GM18511 (cell line): ENCODE data around the gene ISYNA1.
A peak's percentile ranks its signal among the peaks of the same experiment; 100 is the strongest.
"Not testable (repeated sequence)": the region's sequence is repeated elsewhere in the genome, so short reads cannot be mapped to it uniquely, and the experiment has no call there.

Experiments
- ATAC-seq: cut with Tn5 transposase; IDR thresholded peaks from one replicate; pipeline ENCODE4 v1.9.1; 2021; ENCODE audit warnings: mild to moderate bottlenecking, moderate library complexity; ENCODE audit not compliant: unreplicated experiment

The ISYNA1 gene

DNA sequence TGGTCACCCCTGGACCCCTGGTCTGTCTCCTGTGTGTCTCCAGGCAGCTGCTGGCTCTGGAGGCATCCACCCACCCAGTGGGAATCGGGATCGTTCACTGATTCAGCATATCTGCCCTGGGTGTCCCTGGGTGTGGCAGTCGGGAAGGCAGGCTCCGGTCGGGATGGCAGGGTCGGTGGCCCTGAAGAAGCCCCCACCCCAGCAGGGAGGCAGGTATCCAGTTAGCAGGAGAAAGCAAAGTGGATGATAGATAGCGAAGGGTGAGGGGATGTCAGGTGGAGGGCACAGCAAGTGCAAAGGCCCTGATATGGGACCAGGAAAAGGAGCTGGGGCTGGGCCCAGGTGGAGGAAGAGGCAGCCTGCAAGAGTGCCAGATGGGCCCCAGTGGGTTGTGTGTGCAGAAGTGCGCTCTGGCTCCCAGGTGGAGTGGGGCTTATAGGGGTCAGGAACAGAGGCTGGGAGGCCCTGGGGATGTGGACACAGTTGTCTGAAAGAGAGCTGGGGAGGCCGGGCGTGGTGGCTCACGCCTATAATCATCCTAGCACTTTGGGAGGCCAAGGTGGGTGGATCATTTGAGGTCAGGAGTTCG is 16.5 kb downstream of the ISYNA1 start:
- ATAC-seq, result no peak

DNA sequence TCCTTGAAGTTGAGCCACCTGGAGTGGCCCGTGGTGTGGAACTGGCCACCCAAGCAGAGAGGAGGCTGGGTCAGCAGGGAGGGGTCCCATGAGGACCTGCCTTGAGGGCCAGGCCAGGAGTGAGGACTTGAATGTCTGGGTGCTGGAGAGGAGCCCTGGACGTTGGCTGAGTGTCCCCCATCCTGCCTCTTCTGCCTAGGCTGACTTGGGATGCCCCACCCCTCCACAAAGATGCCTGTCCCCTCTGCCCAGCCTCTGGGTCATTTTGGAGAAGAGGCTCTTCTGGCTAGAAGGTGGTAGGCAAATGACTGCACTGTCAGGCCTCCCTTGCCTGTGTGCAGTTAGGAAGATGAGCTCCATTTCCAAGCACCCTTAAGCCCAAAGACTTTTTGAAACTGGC is 17.0 kb downstream of the ISYNA1 start:
- no peak for ATAC-seq

DNA sequence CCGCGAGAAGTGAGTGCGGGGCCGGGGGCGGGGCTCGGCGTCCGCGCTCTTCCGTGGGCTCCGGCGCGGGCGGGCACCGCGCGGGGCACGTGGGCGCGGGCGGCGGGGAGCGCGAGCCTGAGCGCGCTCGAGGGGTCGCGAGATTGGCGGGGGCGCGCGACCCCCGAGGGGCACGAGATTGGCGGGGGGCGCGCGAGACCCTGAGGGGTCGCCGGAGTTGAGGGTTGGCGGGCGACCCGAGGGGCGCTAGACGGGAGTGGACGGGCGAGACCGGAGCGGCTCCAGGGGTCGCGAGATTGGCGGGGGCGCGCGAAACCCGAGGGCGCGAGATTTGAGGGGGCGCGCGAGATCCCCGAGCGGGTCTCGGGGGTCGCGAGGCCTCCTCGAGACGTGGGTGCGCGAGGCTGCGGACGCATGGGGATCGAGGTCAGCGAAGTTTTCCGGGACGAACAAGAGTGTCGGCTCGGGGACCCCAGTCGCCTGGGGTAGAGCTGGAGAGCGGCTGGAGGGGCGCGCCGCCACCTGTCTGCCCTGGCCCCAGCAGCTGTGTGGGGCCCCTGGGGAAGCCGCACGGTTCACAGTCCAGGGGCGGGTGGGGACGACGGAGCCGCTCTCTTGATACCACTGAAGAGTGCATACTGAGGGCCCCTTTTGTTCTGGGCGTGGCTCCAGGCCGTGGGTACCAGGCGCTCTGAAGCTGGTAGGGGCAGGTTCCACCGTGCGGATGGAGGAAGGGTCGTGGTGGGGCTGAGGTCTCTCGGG is 18.1 kb downstream of the ISYNA1 start:
- no peak for ATAC-seq

DNA sequence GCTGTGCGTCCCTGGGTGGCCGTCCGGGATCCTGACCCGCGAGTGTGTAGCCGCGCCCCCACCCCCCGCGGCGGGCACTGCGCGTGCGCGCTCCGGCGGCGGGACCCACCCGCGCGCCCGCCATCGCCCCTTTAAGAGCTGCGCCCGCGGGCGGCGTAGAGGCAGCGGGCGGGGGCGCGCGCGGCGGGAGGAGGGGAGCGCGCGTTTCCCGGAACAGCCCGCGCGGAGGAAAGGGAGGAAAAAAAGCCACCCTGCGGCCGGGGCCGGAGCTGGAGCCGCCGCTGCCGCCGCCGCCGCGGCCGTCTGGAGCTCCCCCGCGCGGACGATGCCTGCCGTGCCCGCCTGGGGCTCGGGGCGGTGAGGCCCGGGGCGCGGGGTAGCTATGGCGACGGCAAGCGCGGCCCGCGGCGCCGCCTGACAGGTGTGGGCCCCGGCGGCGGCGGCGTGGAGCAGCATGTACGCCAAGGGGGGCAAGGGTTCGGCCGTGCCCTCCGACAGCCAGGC is 18.7 kb downstream of the ISYNA1 start, which contains the start of gene SSBP4:
SSBP4 (plus strand) TSS at position 204 of the 504 bp plus-strand sequence; CDS start at position 455, 251 bp downstream.
- ATAC-seq, result peak; percentile 59

DNA sequence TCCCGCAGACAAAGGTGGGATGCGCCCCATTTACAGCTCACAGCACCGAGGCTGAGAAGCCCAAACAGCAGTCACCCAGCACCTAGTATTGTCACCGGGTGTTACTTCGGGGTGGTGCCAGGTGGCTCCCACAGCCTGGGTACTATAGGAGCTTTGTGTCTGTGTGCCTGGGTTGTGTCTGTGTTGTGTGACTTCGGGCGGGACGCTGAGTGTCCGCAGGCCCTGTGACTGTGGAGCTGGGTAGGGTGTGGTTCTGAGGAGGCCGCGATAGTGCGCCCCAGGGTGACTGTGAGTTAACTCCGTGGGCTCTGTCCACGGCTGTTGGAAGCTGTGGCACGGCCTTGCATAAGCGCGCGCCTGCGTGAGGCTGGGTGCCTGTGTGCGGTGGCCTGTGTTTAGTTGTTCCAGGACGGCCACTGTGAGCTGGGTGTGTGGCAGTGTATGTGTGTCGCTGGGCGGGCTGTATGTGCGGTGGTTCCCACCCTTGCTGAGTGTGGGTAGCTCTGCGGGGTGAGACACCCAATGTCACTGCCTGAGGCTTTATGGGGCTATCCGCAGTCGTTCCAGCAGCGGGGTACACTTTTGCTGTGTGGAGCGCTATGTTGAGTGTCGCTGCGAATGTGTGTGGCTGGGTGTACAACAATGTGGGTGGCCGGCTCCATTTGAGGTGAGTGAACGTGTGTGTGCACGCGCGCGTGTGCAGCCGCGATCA is 19.3 kb downstream of the ISYNA1 start:
- ATAC-seq, result no peak

DNA sequence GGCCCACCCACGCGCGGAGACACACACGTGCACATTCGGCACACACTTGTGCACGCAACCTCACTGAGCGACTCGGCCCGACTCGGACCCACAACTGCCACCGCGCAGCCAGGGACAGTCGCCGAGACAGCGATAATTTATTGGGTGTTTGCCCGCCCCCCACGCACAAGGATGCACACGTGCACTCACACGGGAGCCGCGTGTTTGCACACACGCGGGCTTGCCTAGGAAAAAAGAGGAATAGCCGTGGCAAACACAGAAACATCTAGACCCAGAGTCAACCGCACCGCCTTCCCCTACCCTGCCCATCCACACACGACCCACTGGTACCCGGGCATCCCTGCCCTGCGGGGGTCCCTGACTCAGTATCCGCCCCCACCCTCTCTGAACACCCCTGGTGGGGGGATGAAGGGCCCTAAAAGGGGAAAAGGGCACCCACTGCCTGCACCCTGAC is 19.9 kb downstream of the ISYNA1 start:
- no peak for ATAC-seq

DNA sequence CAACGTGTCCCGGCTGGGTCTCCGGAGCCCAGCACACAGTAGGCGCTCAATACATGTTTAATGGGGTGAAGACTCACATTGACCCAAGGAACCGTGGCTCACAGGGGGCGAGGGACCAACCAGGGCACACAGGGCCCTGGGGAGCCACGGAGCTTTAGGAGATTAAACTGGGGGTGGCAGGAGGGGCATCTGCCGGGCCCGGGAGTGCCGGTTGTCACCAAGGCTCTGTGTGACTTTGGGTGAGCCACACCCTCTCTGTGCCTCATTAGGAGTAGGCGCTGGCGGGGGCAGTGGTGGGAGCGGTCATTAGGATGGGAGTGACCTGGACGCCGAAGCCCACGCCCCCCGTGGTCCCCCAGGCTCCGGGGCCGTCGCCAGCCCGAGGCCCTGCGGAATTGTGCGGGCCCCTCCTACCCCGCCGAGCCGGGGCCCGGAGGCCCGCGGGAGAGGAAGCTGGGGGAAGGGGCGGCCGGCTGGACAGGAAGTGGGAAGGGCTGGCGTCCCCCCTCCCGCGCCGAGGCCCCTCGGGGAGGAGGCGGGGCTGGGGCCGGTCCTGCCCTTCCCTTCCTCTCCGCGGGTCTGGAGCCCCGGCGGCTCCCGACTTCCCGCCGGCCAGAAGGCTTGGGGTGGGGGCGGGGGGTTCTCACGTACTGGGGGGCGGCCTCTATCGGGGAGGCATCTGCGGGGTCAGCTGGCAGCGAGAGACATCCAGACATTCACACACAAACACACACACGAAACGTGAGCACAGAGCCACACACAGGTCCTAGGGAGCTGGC is 20.5 kb downstream of the ISYNA1 start:
- ATAC-seq, result no peak

DNA sequence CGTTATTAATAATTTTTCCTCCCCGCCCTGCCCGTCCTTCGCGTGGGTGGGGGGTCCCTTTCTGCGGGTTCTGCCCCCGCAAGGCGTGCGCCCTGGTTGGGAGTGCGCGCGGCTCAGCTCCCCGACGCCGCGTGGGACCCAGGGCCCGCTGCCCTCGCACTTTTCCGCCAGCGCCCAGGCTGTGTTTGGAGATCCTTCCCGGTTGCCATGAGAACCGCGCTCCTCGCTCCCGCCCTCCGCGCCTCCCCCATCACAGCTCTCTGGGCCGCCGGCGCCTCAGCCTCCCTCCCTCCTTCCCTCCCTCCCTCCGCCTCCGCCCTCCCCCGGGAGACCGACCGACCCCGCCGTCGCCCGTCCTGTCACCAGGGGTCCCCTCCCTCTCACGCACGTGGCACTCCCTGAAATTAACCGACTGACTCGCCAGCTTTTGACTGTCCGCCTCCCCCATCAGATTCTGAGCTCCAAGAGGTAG is 21.1 kb downstream of the ISYNA1 start:
- ATAC-seq, result no peak

DNA sequence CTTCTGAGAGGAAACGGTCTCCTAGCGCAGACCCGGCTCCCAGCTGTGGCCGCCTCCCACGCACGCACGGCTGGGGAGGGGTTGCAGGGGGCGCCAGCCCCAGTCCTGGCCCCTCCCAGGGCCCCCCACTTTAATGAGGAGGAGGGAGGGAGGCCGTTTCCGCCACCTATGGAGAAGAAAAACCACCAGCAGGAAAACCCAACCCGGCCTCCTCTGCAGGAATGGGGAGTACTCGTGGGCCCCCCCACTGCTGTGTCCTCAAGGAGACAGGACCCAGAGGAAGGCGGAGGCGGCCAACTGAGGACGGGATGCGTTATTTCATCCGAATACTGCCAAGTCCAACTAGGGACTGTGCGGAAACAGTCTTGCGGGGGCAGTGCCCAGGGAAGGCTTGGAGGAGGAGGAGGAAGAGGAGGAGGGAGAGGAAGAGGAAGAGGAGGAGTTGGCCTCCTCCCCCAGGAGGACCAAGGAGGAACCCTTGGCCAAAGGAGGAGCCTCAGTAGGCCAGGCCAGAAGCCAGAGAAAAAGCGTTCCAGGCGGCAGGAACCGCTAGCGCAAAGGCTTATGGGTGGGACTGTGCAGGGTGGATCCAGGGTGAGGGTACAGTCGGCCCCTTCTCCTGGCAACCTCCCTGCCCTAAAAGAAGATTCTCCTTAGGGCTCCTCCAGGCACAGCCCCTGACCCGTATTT is 22.6 kb downstream of the ISYNA1 start:
- ATAC-seq, result no peak

DNA sequence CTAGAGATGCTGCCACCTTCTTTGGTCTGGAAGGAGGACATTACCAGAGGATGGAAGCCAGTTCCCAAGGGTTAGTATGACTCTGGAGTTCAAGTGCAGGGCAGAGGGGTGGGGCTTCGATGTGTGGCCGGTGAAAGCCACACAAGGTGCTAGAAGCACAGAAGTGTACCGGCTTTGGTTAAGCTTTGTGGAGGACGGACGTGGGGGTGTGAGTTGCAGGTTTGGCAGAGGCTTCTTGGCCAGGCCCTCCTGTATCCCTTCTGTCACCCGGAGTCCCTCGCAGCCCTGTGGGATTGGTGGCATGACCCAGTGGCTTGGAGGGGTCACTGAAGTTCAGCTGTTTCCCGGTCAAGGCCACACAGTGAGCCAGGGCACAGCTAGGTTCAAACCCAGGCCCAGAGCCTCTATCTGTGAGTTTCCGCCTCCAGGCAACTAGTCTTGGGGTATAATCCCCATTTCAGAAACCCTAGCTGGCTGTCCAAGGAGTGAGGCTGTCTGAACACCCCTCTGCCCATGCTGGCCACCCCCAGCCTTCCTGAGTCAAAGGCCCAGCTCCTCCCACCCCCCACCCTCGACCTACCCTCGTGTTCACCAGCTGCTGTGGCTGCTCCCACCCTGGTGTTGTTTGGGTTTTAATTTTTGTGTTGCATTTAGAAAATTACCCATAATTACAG is 23.3 kb downstream of the ISYNA1 start:
- no peak for ATAC-seq

DNA sequence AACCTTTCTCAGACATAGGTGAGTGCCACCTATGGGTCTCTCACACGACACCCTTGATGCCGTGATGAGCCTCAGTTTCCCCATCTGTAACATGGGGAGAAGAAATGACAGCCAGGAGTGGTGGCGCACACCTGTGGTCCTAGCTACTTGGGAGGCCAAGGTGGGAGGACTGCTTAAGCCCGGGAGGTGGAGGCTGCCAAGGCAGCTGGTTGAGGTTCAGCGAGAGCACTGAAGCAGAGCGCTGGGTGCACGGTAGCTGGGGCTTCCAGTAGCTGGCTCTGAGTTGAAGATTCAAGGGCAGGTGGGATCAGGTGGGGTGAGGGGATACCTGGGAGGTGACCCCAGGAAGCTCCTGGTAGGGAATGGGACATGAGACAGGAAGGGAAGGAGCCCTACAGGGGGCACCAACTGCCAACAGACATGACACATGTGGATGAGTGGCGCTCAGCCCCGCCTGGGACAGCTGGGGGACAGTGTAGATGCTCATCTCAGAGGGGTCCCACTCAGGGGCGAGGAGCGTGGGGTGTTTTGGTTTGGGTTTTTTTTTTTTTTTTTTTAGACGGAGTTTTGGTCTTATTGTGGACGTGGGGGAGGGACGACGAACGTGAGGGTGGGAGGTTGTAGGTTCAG is 25.2 kb downstream of the ISYNA1 start:
- no peak for ATAC-seq

DNA sequence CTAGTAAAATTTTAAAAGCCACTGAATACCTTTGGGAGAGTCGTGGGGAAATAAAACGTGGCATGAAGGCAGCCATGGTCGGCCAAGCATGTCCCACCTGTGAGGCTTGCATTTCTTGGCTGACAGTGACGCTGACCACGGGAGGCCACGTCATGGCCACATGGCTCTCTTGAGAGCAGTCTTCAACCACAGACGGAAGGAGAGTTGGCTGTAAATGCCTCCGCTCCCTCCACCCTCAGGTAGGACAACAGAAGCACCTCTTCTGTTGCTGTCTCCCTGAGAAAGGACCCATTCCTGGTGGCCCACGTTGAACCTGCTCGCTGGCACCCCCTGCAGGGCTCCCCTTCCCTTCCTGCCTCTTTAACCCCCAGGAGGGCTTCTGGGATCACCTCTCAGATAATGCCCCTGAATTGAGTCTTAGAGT is 29.9 kb downstream of the ISYNA1 start:
- no peak for ATAC-seq

DNA sequence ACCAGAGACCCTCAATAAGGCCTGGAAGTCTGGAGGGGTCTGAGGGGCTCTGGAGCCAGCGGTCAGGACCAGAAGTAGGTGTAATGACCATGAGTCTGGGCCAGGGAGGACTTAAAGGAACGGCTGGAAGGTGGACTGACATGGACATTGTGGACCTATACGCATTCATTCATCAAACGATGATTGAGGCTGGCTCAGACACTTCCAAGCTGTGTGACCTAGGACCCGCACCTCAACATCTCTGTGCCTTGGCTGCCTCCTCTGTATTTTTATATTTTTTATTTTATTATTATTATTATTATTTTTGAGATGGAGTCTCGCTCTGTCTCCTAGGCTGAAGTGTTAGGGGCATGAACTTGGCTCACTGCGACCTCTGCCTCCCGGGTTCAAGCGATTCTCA is 31.2 kb downstream of the ISYNA1 start:
- ATAC-seq, result no peak

DNA sequence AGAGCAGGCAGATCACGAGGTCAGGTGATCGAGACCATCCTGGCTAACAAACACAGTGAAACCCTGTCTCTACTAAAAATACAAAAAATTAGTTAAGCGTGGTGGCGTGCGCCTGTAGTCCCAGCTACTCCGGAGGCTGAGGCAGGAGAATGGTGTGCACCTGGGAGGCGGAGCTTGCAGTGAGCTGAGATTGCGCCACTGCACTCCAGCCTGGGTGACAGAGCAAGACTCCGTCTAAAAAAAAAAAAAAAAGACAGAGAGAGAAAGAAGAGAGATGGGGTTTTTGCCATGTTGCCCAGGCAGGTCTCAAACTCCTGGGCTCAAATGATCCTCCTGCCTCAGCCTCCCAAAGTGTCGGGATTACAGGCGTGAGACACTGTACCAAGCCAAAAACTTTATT is 32.2 kb downstream of the ISYNA1 start:
- not testable (repeated sequence) for ATAC-seq

DNA sequence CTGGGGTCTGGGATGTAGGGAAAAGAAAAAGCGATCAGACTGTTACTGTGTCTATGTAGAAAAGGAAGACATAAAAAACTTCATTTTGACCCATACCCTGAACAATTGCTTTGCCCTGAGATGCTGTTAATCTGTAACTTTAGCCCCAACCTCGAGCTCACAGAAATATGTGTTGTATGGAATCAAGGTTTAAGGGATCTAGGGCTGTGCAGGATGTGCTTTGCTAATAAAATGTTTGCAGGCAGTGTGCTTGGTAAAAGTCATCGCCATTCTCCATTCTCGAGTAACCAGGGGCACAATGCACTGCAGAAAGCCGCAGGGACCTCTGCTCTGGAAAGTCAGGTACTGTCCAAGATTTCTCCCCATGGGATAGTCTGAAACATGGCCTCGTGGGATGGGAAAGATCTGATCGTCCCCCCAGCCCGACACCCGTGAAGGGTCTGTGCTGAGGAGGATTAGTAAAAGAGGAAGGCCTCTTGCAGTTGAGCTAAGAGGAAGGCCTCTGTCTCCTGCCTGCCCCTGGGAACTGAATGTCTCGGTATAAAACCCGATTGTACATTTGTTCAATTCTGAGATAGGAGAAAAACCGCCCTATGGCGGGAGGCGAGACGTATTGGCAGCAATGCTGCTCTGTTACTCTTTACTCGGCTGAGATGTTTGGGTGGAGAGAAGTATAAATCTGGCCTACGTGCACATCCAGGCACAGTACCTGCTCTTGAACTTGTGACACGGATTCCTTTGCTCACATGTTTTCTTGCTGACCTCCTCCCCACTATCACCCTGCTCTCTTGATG is 35.3 kb downstream of the ISYNA1 start:
- not testable (repeated sequence) for ATAC-seq

DNA sequence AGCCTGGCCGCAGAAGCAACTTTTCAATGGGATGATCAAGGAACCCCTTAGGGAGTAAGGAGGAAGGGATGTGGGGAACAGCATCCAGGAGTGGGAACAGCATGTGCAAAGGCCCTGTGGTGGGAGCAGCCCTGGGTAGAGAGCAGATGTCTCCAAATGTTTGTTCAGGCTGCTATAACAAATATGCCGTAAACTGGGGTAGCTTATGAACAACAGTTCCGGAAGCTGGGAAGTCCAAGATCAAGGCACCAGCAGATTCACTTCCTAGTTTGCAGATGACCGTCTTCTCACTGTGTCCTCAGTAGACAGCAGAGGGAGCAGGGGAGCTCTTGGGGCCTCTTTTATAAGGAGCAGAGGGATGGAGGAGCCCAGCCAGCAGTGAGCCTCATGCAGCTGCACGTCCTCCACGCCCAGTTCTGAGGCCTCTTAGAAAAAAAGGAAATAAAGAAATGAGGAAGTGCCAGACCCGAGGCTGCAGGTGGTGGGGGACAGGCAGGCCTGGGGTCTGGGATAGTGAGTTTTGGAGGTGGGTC is 36.3 kb downstream of the ISYNA1 start:
- no peak for ATAC-seq

DNA sequence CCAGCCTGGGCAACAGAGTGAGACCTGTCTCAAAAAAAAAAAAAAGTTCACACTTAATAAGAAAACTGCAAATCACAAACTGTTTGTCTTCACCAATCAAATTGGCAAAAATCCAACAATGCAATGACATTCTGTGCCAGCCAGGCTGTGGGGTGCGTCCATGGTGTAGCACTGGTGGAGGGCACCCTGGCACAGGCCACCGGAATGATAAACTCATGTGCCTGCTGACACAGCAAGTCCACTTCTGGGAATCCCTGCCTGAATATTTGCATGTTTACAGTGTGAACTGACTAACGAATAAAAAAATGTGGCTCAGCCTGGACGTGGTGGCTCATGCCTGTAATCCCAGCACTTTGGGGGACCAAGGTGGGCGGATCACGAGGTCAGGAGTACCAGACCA is 38.9 kb downstream of the ISYNA1 start:
- no peak for ATAC-seq
